ENCODE data around the gene LPP.

Gene LPP

DNA sequence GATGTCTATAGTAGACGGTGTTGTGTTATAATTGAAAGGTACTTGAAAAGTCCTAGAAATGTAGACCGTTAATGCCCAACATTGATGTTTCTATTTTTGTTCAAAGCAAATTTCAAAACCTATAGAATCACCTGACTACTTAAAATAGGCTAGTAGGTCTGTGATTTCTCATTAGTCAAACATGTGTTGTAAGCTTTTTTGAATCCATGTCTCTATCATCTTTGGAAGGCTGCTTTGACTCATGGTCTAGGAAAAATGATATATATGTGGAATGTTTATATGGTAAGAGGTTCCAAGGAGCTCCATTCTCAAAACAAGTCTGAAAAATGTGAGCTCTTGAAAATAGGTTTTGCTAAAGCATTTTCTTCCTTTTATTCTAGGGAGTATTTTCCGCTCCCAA, 375.3 kb downstream of the LPP start:
- DNase-seq = no peak

DNA sequence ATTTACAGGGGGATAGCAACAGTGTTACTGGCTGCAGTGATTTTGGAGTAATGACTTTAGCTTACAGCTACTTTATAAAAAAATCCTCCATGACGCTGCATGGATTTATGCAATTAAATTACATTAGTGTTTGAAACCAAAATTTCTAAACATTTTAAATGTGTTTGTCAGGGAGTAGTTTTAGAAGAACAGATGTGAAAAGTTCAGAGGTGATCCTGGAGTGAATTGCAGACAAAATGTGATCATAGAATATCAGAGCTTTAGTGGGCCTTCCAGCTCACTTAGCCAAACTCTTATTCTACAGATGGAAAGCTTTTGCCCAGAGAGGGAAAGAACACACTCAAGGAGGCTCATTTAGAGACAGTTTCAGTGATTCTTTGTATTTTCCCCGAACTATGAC, 376.3 kb downstream of the LPP start:
- DNase-seq = no peak

DNA sequence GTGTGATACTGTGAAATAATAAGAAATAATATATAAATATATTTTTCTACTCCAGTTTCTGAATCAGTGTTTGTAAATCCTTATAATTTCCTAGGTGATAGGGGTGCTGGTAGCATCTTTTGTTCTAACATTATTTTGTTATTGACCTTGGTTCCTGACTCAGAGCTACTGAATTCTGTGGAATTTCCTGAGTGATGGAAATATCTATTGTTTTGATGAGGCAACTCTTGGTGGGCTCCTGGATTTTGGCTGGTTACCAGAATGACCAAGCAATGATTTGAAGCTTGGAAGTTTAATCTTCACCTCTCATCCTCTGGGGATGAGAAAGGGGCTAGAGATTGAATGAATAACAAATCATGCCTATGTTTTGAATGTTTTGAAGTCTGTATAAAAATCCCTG, 377.3 kb downstream of the LPP start:
- DNase-seq = no peak

DNA sequence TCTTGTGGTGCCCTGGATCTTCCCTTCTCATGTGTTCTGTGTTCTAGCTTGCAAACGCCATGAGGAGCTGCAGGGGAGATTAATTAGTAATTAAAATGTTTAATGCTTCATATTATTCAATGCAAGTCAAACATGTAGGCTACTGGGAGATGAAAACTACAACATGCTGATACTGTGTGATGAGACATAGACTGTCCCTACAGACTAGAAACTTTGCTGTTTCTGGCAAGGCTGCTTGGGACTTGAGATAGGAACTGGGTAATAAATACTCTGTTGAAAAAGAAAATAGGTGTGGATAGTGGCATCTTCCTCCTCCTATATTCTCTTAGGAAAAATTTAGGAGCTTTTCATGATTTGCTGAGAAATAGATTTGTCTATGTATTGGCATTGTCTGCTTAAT, 379.2 kb downstream of the LPP start:
- no peak for DNase-seq

DNA sequence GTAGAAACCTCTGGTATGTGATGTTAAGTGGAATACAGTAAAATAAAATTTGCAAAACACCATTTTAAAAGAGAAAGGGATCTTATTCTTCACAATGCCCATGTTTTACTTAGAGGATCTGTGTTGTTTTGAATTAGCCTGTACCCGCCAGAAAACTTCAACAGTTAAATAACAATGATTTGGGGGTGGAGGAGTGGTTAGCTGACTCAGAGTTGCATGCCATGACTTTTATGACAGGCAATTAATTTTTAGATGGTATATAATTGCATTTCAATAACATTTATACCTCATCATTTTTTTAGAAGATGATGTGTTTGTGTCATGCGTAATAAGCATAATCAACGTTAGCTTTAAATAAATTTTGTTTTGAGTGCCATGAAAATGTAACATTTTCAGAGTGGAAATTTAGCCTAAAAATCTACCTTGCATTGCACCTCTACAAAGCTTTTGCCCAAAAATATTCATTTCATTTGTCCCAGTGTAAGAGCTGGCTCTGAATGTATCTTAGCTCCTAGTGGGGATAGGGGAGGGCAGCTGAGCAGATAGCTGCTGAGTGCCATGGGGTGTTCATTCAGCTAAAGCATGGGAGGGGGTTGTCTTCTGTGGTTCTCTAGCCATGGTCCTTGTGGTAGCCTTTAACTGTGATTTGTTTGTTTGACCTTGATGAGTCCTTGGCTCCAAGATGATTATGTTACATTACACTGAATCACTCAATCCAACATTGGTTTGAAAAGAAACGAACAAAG, 379.8 kb downstream of the LPP start:
- DNase-seq = no peak

DNA sequence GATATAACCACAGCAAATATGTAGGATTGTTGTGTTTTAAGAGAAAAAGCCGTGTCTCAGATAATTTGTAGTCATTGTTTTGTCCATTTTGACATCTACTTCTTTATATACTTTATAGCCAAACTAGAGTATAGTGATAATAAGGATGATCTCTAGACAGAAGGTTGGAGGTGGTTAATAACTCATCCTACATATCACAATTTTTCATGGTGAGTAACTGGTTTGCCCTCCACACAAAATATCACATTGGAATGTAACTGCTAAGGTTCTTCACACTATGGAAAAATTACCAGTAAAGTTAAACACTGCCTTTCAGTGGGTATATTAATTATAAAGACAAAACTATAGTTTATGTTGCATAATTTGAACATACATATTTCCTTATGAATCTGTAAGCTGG, 380.7 kb downstream of the LPP start:
- no peak for DNase-seq

DNA sequence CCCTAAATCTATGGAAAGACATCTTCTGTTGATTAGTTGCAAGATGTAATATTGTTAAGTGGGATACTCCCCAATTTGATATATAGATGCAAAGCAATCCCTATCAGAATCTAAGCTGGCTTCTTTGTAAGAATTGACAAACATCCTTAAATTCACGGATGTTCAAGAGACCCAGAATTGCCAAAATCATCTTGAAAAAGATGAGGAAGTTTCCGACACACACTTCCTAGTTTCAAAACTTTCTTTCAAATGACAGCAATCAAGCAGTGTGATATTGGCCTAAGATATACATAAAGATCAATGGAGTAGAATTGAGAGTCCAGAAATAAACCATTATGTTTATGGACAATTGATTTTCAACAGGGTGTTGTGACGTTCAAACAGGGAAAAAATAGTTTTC, 383.6 kb downstream of the LPP start:
- no peak for DNase-seq

DNA sequence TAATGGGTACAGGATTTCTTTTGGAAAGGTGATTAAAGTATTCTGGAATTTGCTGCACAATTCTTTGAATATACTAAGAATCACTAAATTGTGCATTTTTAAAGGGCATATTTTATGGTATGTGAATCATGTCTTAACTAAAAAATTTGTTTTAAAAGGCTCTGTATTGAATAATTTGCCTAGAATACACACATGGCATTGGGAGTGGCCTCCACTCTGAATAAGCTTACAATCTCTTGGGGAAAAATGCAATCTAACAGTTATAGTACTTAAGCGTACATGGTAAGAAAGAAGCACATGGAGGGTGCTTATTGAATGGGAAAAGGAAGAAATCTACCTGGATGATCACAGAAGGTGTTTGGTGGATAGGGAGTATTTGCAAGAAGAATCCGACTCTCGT, 385.1 kb downstream of the LPP start:
- DNase-seq = no peak

DNA sequence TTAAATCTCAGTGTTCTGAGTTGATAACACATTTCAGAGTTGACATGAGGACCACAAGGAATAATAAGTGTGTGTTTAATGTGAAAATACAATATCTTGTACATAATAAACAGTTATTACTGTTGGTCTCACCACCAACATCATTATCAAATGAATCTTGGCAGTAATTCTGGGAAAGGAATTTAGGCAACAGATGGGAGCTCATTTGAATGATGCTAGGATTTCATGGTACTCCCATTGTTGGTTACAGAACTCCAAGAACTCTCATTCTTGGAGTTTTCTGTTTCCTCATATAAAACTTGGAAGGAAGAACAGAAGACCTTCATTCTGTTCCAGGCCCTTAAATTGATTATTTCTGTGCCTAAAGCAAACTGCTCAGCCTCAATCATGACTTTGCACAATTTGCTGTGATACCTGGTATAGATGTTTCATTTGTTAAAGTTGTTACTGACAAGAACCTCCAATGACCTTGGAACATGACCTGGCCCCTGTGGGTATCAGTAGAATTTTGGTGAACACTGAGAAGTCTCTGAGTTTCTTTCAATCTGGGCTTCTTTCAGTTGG, 385.8 kb downstream of the LPP start:
- no peak for DNase-seq

DNA sequence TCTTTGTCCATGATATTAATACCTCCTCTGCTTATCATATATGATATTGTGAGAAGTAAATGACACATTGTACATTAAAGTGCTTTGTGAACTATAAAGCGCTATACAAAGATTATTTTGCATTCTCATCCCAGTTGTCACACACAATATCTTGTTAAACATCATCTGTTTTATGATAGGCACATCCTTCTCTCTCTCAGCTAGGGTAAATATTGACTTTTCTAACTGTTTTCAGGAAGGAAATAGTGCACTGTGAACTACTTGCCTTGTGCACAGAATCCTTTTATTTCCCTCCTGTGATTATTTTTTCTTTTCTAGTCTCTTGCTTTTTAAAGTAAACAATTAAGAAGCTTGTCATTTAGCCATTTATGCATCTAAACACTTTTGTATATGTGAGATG, 388.2 kb downstream of the LPP start:
- no peak for DNase-seq

DNA sequence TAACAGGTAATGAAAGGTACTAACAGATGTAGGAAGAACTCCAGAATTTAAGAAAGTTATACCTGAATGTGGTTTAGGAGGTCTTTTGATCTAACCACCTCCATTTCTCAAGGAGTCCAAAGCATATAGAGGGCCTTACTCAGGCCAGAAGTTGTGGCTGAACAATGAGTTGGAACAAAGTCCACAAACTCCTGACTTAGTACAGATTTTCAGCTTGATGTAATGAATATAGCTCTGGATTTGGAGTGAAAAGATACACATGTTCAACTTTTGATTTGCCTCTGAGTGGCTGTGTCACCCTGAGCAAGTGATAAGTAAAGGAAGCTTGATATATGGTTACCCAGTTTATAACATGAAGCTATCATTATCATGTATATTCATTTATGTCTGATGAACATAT, 390.1 kb downstream of the LPP start:
- DNase-seq = no peak

DNA sequence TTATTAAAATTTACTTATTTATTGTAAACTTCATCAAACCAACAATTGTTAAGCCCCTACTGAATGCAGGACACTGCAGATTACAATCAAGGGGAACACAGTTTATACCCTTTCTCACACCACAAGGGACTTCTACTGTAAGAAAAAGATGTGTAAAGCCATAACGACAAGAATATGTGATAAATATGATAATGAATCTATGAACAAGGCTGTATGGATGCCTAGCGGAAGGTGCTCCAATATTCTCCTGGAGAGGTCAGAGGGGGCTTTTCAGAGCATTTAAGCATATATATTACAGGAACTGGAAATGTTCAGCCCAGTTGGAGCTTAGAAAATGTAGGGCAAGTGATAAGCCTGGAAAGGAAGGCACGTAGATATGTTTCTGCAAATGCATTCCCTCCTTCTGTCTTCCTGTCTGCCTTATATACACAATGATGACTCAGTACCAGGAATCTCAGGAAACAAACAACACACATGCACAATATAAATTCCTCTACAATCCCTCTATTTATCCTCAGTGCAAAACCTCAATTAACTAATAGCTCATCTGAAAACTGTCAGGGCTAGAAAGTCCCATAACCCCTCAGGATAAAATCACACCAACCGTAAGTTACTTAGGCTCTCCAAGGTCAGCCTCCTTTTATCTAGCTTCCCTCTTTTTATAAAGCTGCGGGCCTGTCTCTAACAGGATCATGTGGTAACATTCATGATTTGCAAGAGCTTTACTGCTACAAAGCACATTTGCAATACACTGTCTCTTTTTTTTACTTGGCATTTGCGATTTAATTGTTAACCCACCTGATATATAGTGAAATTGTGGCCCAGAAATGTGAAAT, 393.1 kb downstream of the LPP start:
- DNase-seq = no peak

DNA sequence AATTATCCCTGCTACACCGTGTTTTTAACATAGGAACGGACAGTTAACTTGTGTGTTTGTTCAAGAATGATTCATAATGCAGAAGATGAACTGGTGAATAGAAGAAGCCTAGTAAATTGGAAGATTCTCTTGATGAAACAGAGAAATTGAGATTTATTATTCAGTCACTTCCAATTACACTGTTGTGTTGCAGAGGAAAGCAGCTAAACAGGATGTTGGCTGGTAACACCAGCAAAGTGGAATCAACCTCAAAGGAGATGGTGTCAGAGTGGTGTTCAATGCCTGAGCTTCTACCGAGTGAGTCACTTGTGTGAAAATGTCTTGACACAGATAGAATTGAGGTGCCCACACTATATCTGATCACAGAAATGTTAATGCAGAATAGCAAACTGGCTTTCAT, 399.6 kb downstream of the LPP start:
- DNase-seq = no peak

DNA sequence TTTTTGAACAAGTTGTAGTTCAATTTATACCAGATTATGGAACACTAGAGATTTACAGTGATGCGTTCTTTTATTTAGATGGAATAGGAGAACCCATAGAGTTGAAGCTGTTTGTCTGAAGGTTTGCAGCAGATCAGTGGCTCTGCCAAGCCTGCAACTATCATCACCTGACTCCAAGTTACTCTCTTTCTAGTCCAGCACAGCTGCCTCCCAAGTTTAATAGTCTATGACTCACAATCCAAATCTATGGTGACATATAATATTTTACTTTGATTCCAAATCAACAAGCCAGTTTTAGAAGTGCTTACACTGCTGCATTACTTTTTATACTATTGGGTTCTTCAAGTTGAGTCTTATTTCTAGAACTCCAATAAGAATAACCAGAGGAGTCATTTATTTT, 400.4 kb downstream of the LPP start:
- no peak for DNase-seq

DNA sequence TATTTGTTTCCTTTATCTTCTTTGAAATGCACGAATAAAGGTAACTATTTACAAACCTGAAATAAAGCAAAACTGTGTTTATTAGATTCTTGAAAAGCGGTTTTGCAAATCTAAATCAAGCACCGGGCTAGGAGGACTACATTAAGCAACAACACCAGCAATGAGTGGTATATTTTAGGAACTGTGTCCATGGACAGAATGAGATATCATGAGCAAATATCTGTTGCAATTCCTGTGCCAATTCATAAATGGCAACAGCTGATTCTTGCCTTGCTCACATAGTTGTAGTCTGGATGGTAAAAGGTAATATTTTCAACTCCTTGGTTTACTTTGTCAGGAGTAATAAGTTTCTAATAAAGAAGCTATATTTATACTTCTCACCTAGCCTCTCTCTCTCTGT, 403.3 kb downstream of the LPP start:
- no peak for DNase-seq

DNA sequence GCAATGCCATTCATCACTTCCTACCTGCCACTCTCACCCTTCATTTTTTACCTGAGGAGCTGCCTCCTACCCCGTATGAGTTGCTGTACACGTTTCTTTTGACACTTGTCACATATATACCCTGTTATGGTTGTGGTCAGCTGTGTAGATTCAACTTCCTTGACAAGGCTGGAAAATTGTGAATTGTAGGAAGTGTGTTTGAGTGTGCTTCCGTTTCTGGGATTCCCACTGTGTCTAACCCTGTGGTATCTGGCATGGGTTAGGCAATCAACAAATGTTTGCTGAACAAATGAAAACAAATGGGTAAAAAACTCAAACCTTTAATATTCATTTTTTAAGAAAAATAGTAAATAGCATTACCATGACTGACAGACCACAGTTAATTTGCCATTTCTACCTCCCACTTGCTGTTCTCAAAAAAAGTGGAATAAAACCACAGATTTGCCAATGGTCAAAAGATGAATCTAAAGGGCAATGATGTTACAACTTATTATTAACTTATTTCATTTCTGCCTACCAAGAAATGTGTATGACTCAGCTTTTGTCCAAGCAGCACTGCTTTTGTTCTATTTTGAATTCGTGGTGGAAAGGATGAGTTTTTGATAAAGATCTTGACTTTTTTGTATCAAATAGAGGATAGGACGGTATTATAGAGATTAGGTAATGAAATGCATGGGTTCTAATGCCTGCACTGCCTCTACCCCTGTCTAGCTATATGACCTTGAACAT, 404.6 kb downstream of the LPP start:
- DNase-seq = no peak

DNA sequence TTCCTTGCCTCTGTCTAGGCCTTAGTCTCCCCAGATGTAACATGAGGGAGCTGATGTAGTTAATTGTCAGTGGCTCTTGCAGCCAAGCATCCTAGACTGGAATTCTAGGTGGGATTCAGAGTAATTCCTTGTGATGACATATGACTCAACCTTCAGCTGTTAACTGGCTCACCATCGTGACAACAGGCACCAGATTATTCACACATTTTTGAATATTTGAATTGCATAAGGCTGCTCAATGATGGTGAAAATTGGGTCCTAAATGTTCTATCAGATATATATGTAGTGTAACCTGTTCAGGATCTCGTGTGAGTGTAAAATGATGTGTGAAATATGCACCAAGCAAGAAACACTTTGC, 405.1 kb downstream of the LPP start:
- DNase-seq = no peak

DNA sequence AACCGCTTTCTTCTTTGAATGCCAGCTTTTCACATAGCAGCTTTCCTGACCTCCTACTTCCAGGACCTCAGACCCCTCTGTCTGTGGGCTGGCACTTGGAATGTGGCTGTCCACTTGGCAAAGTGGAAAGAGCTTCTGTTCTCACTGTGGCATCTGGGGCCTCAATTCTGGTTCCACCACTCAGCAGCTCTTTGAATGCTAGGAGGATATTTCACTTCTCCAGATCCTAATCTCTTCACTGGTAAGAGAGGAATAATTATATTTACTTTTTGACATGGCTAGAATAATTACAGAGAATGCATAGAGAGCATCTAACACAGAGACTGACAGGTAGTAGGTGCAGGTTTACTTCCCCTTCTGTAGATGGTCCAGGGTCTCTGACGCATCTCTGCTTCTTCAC, 405.9 kb downstream of the LPP start:
- DNase-seq = no peak

DNA sequence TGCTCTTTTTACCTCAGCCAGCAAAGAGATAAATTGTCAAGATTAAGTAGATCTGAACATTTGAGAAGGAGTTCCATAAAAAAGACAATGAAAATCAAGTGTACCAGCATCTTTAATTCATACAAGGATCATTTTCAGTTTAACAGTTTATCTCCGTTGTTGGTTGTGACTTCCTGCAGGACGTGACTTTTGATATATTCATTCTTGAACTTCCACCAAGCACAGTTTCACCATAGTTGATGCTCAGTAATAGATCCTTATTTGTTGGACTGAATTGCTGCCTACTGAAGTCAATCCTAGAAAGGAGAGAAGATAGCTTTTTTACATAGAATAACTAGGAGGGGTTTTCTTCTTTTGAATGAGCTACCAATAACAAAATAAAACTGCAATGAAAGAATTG, 408.2 kb downstream of the LPP start:
- DNase-seq = no peak

DNA sequence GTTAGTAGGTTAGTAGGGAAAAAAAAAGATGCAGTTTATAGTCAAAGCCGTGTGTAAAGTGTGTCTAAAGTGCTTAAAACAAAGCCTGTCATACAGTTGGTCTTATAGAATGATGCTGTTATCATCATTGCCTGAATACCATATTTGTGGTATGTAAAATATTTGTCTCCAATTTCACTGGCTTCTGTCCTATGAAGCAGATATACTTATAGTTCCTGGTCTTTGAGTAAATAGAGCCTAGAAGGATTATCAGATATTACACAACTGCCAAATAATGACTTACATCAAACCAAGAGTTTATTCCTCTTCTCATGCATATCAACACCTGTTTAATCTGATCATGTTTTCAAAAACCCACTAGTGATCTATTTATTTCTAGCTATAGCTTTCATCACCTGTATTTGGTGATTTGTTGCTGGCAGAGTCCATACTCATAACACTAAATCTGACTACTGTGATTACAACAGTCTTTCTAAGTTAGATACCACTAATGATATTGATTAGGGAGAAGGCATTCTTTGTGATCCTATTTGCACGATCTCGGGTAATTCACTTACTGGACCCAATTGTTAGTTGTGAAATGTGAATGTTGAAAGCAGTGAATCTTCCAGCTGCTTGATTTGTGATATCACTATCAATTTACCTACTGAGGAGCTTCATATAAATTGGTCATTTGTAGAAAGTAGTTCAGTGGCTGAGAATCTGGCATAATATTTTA, 413.7 kb downstream of the LPP start:
- DNase-seq = no peak

DNA sequence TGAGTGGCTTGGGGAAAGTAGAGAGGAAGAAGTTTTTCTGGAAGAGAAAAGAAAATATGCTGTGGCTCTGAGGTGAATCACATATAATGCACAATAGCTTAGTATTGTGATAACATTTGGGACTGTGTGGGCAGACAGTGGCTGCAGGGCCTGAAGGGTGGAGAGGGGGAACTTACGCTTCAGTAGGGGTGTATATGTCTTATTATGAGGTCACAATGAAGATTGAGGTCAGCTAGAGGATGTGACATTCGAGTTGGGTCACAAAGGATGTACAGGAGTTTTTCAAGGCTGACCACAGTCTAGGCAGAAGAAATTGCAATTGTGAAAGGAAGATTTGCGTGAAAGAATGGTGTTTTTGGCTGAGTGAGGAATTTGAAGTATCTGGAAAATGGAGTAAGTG, 414.8 kb downstream of the LPP start:
- no peak for DNase-seq

DNA sequence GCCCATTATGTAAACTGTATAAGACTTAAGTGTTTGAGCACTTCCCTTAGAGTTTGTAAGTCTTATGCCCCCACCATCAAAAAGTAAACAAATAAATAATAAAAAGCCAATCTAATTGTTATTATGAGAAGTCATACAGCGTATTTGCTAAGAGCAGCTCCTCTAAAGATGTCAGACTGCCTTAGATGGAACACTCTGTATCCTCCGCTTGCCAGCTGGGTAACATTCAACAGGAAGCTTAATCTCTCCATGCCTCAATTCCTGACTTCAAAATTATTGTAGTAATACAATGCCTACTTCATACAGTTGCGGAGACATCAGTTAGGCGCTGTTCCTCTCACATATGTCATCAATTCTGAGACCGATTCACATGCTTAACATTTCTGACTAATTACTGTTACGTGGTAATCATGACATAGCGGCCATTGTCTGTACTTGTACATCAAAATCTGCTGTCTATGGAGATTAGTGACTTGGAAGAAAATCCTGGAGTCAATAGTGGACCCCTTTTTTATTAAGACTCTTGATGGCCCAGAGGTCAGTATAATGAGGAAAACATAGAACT, 417.7 kb downstream of the LPP start:
- no peak for DNase-seq
